IPS-20b (cell line): ENCODE measurements around the gene M1AP.
"Not testable (repeated sequence)": the region's sequence is repeated elsewhere in the genome, so short reads cannot be mapped to it uniquely, and the experiment has no call there.

Source experiments
- H3K27ac ChIP-seq: one replicate; pipeline ENCODE4 v1.5.1; 2013; ENCODE audit warnings: low read length
- H3K27me3 ChIP-seq: 2 replicates; pipeline ENCODE4 v1.6.1; 2013; ENCODE audit warnings: mild to moderate bottlenecking, low read length, inconsistent platforms; ENCODE audit not compliant: insufficient read depth
- H3K36me3 ChIP-seq: 2 replicates; pipeline ENCODE4 v1.6.1; 2013; ENCODE audit warnings: low read depth, mild to moderate bottlenecking, inconsistent platforms, low read length, moderate library complexity; ENCODE audit not compliant: insufficient read depth
- H3K4me1 ChIP-seq: 2 replicates; pipeline ENCODE4 v1.6.1; 2013; ENCODE audit warnings: mild to moderate bottlenecking, control low read depth, inconsistent platforms, low read length, moderate library complexity; ENCODE audit not compliant: insufficient read depth
- H3K4me3 ChIP-seq: 2 replicates; pipeline ENCODE4 v1.5.1; 2013; ENCODE audit warnings: mild to moderate bottlenecking, low read length, inconsistent platforms
- H3K9ac ChIP-seq: 2 replicates; pipeline ENCODE4 v1.6.1; 2013; ENCODE audit warnings: low read depth, mild to moderate bottlenecking, inconsistent platforms, low read length, moderate library complexity
- H3K9me3 ChIP-seq: 2 replicates; pipeline ENCODE4 v1.6.1; 2013; ENCODE audit warnings: mild to moderate bottlenecking, low read depth, low read length, inconsistent platforms; ENCODE audit not compliant: insufficient read depth

The M1AP gene

DNA sequence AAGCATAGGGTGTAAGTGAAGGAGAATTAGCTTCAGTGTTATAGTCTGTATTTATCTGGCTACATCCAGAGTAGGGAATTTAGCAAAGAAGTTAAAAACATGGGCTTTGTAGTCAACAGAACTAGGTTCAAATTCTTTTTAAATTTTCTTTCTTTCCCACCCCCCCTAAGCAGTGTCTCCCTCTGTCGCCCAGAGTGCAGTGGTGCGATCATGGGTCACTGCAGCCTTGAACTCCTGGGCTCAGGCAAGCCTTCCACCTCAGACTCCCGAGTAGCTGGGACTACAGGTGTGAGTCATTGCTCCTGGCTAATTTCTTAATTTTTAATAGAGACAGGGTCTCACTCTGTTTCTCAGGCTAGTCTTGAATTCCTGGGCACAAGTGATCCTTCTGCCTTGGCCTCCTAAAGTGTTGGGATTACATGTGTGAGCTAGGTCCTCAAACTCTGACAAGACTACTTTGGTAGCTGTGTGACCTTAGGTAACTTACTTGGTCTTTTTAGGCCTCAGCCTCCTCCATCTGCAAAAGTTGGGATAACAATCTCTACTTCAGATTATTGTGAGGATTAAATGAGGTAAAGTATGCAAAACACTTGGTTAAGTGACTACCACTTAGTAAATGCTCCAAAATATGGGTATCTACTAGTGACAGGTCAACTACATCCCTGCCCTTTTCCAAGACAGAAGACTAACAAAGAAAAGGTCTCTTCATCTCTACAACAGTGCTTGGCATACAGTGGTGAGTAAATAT, 75.8 kb downstream of the M1AP start:
- H3K36me3 ChIP-seq = no peaks in the 10 kb centered on the region
- H3K9me3 ChIP-seq = no peaks in the 10 kb centered on the region
- H3K9ac ChIP-seq = no peak overlapping the region
- H3K4me3 ChIP-seq = no peak overlapping the region
- H3K4me1 ChIP-seq = no peaks in the 10 kb centered on the region
- H3K27ac ChIP-seq = no peak overlapping the region
- H3K27me3 ChIP-seq = peaks cover 19% of the 10 kb centered on the region; the same call in 1 of the 2 replicates

DNA sequence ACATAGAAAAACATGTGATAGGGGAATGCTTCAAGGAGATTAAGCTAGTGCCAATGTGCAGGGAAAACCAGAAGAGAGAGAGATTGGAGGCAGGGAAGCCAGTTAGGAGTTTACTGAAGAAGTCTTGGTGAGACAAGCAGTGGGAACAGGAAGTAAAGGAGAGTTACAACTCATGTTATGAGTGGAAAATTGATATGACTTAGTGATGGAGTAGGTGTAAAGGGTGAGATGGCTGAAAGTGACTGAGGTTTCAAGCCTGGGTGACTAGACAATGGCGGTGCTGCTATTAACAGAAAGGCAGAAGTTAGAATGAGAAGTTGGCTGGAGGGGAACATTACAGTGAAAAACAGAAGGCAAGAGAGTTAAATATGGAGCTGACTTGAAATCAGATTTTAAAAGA, 77.1 kb downstream of the M1AP start:
- Histone ChIP-seq H3K4me3 (no peak overlapping the region), H3K4me1 (no peaks in the 10 kb centered on the region), H3K9ac (no peak overlapping the region), H3K36me3 (no peaks in the 10 kb centered on the region), H3K9me3 (no peaks in the 10 kb centered on the region), H3K27ac (no peak overlapping the region), H3K27me3 (peaks cover 16% of the 10 kb centered on the region; the same call in 1 of the 2 replicates)

GRCh38 chr2:74569686-74570085, 78.4 kb downstream of the M1AP start:
- Histone ChIP-seq H3K4me3 (no peak overlapping the region), H3K27ac (no peak overlapping the region), H3K4me1 (no peaks in the 10 kb centered on the region)

DNA sequence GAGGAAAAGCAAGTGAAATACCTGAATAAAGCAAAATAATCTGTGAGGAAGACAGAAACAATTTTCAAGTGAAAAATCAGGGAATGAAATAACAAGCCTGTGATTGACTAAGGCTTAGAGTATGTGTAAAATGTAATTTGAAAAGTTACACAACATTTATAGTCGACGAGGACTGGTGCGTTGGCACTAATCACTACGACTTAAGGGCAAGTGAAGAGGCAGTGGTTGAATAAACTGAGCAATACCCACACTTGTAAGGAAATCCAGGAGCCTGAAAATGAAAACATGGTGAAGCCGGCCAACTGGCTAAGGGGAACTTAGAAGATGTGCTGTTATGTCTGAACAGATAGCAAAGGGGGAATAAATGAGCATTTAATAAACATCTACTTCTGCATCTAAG, 80.2 kb downstream of the M1AP start:
- Histone ChIP-seq H3K27ac (no peak overlapping the region), H3K36me3 (no peaks in the 10 kb centered on the region), H3K9ac (no peak overlapping the region), H3K9me3 (no peaks in the 10 kb centered on the region), H3K4me1 (no peaks in the 10 kb centered on the region), H3K27me3 (peaks cover 22% of the 10 kb centered on the region), H3K4me3 (no peak overlapping the region)

More at GRCh38 chr2:74569686-74570085, 78.4 kb downstream of the M1AP start:
- Histone ChIP-seq H3K27me3 (peaks cover 12% of the 10 kb centered on the region; the same call in 1 of the 2 replicates), H3K9me3 (no peaks in the 10 kb centered on the region), H3K36me3 (no peaks in the 10 kb centered on the region), H3K9ac (no peak overlapping the region)

DNA sequence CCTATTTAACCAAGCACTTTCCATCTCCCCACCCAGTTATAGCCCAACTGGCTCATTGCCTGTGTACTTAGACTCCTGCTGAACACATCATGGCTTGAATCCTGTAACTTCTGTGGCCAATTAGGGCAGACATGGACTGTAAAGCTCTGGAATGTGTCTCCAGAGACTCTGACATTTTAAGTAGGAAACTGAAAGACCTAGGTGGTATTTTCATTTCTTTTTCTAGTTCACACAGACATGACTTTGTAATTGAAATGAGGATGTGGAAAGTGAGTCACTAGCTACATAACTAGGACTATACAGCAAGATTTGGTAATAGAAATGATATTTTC, 81.4 kb downstream of the M1AP start:
- peaks cover 33% of the 10 kb centered on the region for H3K27me3 ChIP-seq

GRCh38 chr2:74566076-74566753, 81.9 kb downstream of the M1AP start:
- peaks cover 38% of the 10 kb centered on the region for H3K27me3 ChIP-seq
- no peak overlapping the region for H3K27ac ChIP-seq
- H3K4me1 ChIP-seq = no peaks in the 10 kb centered on the region
- no peaks in the 10 kb centered on the region for H3K9me3 ChIP-seq
- no peaks in the 10 kb centered on the region for H3K36me3 ChIP-seq
- no peak overlapping the region for H3K4me3 ChIP-seq
- no peak overlapping the region for H3K9ac ChIP-seq

More for the DNA sequence above, 81.4 kb downstream of the M1AP start:
- Histone ChIP-seq H3K9ac (no peak overlapping the region), H3K36me3 (no peaks in the 10 kb centered on the region), H3K4me3 (no peak overlapping the region), H3K4me1 (no peaks in the 10 kb centered on the region), H3K9me3 (no peaks in the 10 kb centered on the region), H3K27ac (no peak overlapping the region)

- H3K4me3 ChIP-seq = no peak overlapping the region
- H3K36me3 ChIP-seq = no peaks in the 10 kb centered on the region
- peaks cover 10% of the 10 kb centered on the region; the same call in 1 of the 2 replicates for H3K4me1 ChIP-seq
- peaks cover 48% of the 10 kb centered on the region for H3K27me3 ChIP-seq
- no peak overlapping the region for H3K9ac ChIP-seq
- H3K9me3 ChIP-seq = no peaks in the 10 kb centered on the region
- no peak overlapping the region for H3K27ac ChIP-seq
Observed at GRCh38 chr2:74564222-74564621, 83.9 kb downstream of the M1AP start.

DNA sequence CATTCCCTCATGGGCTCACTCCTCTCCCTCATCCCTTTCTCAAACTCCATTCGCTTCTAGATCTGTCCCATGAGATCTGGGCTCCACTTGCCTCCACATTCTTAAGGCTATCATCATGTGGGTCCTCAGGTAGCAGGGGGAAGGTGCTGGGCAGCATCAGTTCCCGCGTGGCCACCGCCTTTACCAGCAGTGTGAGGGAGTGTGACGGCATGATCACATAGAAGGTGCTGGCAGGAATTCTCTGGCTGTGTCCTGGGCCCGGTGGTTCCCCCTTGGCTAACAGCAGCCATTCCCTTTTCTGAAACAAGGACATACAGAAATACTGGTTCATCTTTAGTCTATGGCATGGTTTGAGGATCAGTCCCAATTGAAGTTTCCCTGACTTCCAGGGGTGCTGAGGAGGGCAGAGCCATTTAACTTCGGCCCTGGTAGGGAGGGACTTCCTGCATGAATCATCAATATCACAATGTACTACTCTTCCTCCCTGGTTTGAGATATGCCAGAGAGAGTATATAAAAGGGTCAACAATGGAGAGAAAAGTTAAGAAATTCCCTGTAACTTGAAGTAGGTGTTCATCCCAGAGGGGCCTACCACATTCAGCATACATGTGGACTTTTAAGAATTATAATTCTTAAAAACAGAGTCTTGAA, 85.9 kb downstream of the M1AP start:
- H3K4me1 ChIP-seq = peaks cover 10% of the 10 kb centered on the region; the same call in 1 of the 2 replicates
- no peak overlapping the region for H3K27ac ChIP-seq
- H3K9ac ChIP-seq = no peak overlapping the region
- H3K9me3 ChIP-seq = no peaks in the 10 kb centered on the region
- no peak overlapping the region for H3K4me3 ChIP-seq
- H3K27me3 ChIP-seq = peaks cover 50% of the 10 kb centered on the region
- no peaks in the 10 kb centered on the region for H3K36me3 ChIP-seq

DNA sequence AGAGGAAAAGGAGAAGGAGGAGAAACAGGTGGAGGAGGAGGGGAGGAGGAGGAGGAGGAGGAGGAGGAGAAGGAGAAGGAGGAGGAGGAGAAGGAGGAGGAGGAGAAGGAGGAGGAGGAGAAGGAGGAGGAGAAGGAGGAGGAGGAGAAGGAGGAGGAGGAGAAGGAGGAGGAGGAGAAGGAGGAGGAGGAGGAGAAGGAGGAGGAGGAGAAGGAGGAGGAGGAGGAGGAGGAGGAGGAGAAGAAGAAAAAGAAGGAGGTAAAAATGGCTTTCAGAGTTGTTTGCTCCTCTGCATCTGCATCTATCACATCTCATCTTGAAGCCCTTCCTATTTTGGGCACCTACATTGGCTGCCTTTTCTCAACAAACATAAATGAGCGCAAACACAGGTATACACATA, 87.1 kb downstream of the M1AP start:
- H3K27me3 ChIP-seq = peaks cover 60% of the 10 kb centered on the region
- H3K36me3 ChIP-seq, H3K9ac ChIP-seq, H3K27ac ChIP-seq, H3K9me3 ChIP-seq, H3K4me3 ChIP-seq: not testable (repeated sequence)
- H3K4me1 ChIP-seq = peaks cover 10% of the 10 kb centered on the region; the same call in 1 of the 2 replicates

- Histone ChIP-seq H3K4me1 (peaks cover 10% of the 10 kb centered on the region; the same call in 1 of the 2 replicates), H3K27ac (no peak overlapping the region), H3K9ac (no peak overlapping the region), H3K9me3 (no peaks in the 10 kb centered on the region), H3K27me3 (peaks cover 64% of the 10 kb centered on the region), H3K4me3 (no peak overlapping the region), H3K36me3 (no peaks in the 10 kb centered on the region)
Observed at GRCh38 chr2:74560591-74560990, 87.5 kb downstream of the M1AP start.

DNA sequence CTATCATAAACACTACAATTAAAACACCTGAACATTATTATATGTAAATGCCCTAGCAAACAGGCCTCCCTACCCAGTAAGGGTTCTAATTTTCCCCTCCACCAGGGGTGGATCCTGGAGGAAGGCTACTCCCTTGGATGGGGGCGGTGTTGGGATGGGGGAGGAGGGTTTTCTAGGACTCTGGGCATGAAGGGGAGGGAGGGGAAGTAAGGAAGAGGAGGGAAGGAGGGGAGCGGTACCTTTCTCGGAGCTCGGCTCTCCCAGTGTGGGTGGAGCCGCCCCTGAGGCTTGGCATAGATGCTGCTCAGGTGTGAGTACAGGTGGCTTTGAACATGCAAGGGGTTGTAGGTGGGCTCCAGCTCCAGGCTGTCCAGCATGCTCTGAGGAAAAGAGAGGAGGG, 88.2 kb downstream of the M1AP start:
- Histone ChIP-seq H3K9ac (no peak overlapping the region), H3K36me3 (no peaks in the 10 kb centered on the region), H3K9me3 (no peaks in the 10 kb centered on the region), H3K4me3 (no peak overlapping the region), H3K27ac (no peak overlapping the region), H3K27me3 (peaks cover 71% of the 10 kb centered on the region), H3K4me1 (peaks cover 10% of the 10 kb centered on the region; the same call in 1 of the 2 replicates)
